Large intestine (tissue), 3 donors: ENCODE data around the gene ATP2A3. TPM values are rescaled to one million over a fixed set of nuclear protein-coding genes. Genes with fewer than 3 reads are reported as not detected.
A peak's percentile ranks its signal among the peaks of the same experiment; 100 is the strongest.

Source experiments
- DNase-seq, 2 donors: peaks; one replicate each; pipeline versions ENCODE4 v3.0.0 to v3.0.0-alpha.2; 2013
- H3K27ac ChIP-seq: one replicate; pipeline ENCODE4 v1.5.1; 2013; ENCODE audit warnings: low read length
- H3K27me3 ChIP-seq: 2 replicates; pipeline ENCODE4 v1.6.1; 2013; ENCODE audit warnings: low read length; ENCODE audit not compliant: control insufficient read depth, insufficient read depth
- H3K36me3 ChIP-seq: 2 replicates; pipeline ENCODE4 v1.6.1; 2013; ENCODE audit warnings: low read length; ENCODE audit not compliant: control insufficient read depth, insufficient read depth
- H3K4me1 ChIP-seq: one replicate; pipeline ENCODE4 v1.6.1; 2013; ENCODE audit warnings: low read length; ENCODE audit not compliant: control insufficient read depth, insufficient read depth
- H3K4me3 ChIP-seq: one replicate; pipeline ENCODE4 v1.5.1; 2013; ENCODE audit warnings: low read length
- H3K9me3 ChIP-seq: one replicate; pipeline ENCODE4 v1.6.1; 2013; ENCODE audit warnings: mild to moderate bottlenecking, low read depth, low read length, moderate library complexity; ENCODE audit not compliant: control insufficient read depth
- WGBS: methylation state at CpG from one replicate; pipeline ENCODE4 v1.1.5; 2013; ENCODE audit warnings: low lambda C conversion rate; ENCODE audit not compliant: insufficient coverage; 5-methylcytosine and 5-hydroxymethylcytosine counted together
- polyA plus RNA-seq: library from polyadenylated mRNA; unstranded; fragments of 120-200 nt; gene quantifications from one replicate; pipeline ENCODE4 v1.2.1, GENCODE V29; 2013

Gene ATP2A3
- polyA plus RNA-seq, 1 donor = 44.4 TPM

DNA sequence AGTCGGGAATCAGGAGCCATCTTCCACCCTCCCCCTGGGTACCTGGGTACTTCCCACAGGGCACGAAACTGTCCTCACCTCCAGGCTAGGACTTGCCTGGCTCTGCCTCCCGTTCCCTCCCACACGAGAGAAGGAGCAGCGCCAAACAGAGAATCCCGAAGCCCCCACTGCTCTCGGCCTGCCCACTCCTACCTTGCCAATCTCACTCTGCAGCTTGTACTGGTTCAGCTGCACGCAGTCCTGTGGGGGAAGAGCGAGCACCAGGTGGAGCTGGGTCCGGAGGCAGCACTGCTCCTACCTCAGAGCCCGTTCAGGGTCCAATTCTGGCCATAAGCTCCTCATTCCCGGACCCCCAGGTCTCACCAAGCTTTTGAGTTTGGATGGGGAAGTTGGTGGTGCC, 80.0 kb downstream of the ATP2A3 start:
- no peak for DNase-seq
- Histone ChIP-seq H3K4me1 (peaks cover 25% of the 10 kb centered on the region), H3K9me3 (no peaks in the 10 kb centered on the region), H3K27me3 (no peaks in the 10 kb centered on the region), H3K36me3 (peaks cover 22% of the 10 kb centered on the region), H3K4me3 (no peak overlapping the region), H3K27ac (no peak overlapping the region)
- WGBS = no CpG with 5 or more reads among the region's 12 CpGs

- no peaks in the 10 kb centered on the region for H3K9me3 ChIP-seq
- H3K27me3 ChIP-seq = no peaks in the 10 kb centered on the region
- no peak overlapping the region for H3K4me3 ChIP-seq
- peaks cover 26% of the 10 kb centered on the region for H3K36me3 ChIP-seq
- H3K27ac ChIP-seq = no peak overlapping the region
- DNase-seq = no peak
- H3K4me1 ChIP-seq = peaks cover 14% of the 10 kb centered on the region
- WGBS = no CpG with 5 or more reads among the region's 4 CpGs
Measured at GRCh38 chr17:3882276-3882675, 82.0 kb downstream of the ATP2A3 start.

GRCh38 chr17:3880983-3881382, 83.3 kb downstream of the ATP2A3 start:
- Histone ChIP-seq H3K36me3 (peaks cover 36% of the 10 kb centered on the region), H3K4me1 (peaks cover 14% of the 10 kb centered on the region), H3K27me3 (no peaks in the 10 kb centered on the region), H3K27ac (no peak overlapping the region), H3K4me3 (no peak overlapping the region), H3K9me3 (no peaks in the 10 kb centered on the region)
- no peak for DNase-seq
- WGBS = no CpG with 5 or more reads among the region's 7 CpGs

GRCh38 chr17:3879591-3880417, 84.4 kb downstream of the ATP2A3 start:
- Histone ChIP-seq H3K9me3 (no peaks in the 10 kb centered on the region), H3K27ac (peak overlapping the region; percentile 44), H3K4me1 (peaks cover 14% of the 10 kb centered on the region), H3K4me3 (no peak overlapping the region), H3K36me3 (peaks cover 39% of the 10 kb centered on the region), H3K27me3 (no peaks in the 10 kb centered on the region)
- WGBS = no CpG with 5 or more reads among the region's 25 CpGs
- peak; percentile 73 to 75 for DNase-seq

GRCh38 chr17:3879186-3879585, 85.1 kb downstream of the ATP2A3 start:
- no CpG with 5 or more reads among the region's 5 CpGs for WGBS
- no peaks in the 10 kb centered on the region for H3K9me3 ChIP-seq
- peaks cover 33% of the 10 kb centered on the region for H3K36me3 ChIP-seq
- no peaks in the 10 kb centered on the region for H3K27me3 ChIP-seq
- H3K4me1 ChIP-seq = peaks cover 14% of the 10 kb centered on the region
- H3K27ac ChIP-seq = peak overlapping the region; percentile 44
- no peak overlapping the region for H3K4me3 ChIP-seq
- peak in 1 of 2 donors; percentile 61 for DNase-seq

DNA sequence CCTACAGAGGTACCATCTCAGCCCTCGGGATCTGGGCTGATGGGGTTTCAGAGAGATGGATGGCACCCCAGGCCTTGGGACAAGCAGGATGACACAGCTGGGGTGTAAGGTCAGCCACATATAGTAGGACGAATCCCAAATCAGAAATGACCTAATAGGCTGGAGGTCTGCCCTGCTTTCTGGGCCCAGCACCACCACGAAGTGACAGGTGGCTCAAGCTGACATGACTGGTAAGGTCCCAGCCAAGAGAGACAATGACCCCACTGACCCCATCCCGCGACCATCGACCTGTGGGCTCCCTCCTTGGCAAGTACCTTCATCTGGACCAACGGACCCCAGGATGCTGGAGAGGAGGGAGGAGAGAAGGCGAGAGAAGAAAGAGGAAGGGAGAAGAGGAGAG, 87.0 kb downstream of the ATP2A3 start:
- Histone ChIP-seq H3K9me3 (peaks cover 6% of the 10 kb centered on the region), H3K4me1 (peaks cover 14% of the 10 kb centered on the region), H3K36me3 (peaks cover 42% of the 10 kb centered on the region), H3K27me3 (no peaks in the 10 kb centered on the region), H3K27ac (no peak overlapping the region), H3K4me3 (no peak overlapping the region)
- no peak for DNase-seq
- 80% methylated on average over 1 of the region's 8 CpGs for WGBS

DNA sequence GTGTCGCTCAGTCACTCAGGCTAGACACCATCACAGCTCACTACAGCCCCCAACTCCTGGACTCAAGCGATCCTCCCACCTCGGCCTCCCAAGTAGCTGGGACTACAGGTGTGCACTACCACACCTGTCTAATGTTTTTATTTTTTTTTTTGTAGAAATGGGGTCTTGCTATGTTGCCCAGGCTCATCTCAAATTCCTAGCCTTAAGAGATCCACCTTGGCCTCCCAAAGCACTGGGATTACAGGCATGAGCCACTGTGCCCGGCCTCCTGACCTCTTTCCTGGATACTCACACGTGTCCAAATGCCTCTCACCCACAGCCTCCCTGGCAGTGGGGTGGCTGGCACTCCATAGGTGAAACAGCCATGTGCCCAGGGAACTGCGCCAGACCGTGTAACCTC, 88.9 kb downstream of the ATP2A3 start:
- Histone ChIP-seq H3K4me1 (peaks cover 13% of the 10 kb centered on the region), H3K27me3 (no peaks in the 10 kb centered on the region), H3K27ac (no peak overlapping the region), H3K36me3 (peaks cover 47% of the 10 kb centered on the region), H3K9me3 (peaks cover 6% of the 10 kb centered on the region), H3K4me3 (no peak overlapping the region)
- no peak for DNase-seq
- no CpG with 5 or more reads among the region's 7 CpGs for WGBS

Other genes starting within 250 kb of the ATP2A3 start
- gene HASPIN, start 240.5 kb downstream of the ATP2A3 start, polyA plus RNA-seq = 2.7 TPM
- gene ITGAE, start 163.2 kb downstream of the ATP2A3 start, polyA plus RNA-seq = 45.8 TPM
- 75.0 TPM for gene NCBP3, start 118.2 kb downstream of the ATP2A3 start, polyA plus RNA-seq
- gene CAMKK1, start 71.4 kb downstream of the ATP2A3 start, polyA plus RNA-seq = 15.4 TPM
- 97.1 TPM for gene P2RX1, start 48.0 kb downstream of the ATP2A3 start, polyA plus RNA-seq
- 52.9 TPM for gene ZZEF1, start 178.6 kb upstream of the ATP2A3 start, polyA plus RNA-seq
- gene CYB5D2, start 178.8 kb upstream of the ATP2A3 start, polyA plus RNA-seq = 20.8 TPM